Sigmoid colon (tissue), 7 donors: Measurements from ENCODE around the gene CCDC61. TPM values are rescaled to one million over a fixed set of nuclear protein-coding genes. Genes with fewer than 3 reads are reported as not detected.

Experiments
- DNase-seq: peaks from one replicate; pipeline ENCODE4 v3.0.0-alpha.2; 2019
- H3K27ac ChIP-seq, 4 donors: fragments of 200-600 bp; sonication (generic); one replicate each; pipeline ENCODE4 v1.5.1; 2016 to 2019; ENCODE audit warnings: mild to moderate bottlenecking in 1 of 4
- H3K27me3 ChIP-seq, 3 donors: fragments of 200-600 bp; sonication (generic); one replicate each; pipeline ENCODE4 v1.5.1; 2019; ENCODE audit warnings: mild to moderate bottlenecking in 1 of 3
- H3K36me3 ChIP-seq, 4 donors: fragments of 200-600 bp; sonication (generic); one replicate each; pipeline ENCODE4 v1.5.1; 2016 to 2019
- H3K4me1 ChIP-seq, 4 donors: fragments of 200-600 bp; sonication (generic); one replicate each; pipeline ENCODE4 v1.5.1; 2017 to 2019
- H3K4me3 ChIP-seq, 4 donors: fragments of 200-600 bp; sonication (generic); one replicate each; pipeline ENCODE4 v1.5.1; 2017 to 2019; ENCODE audit warnings: mild to moderate bottlenecking in 2 of 4, moderate library complexity in 1 of 4
- H3K9me3 ChIP-seq, 4 donors: fragments of 200-600 bp in 3 of 4; sonication (generic) in 3 of 4; one replicate each; pipeline versions ENCODE4 v1.5.1 to v1.6.1; 2013 to 2019
- EP300 ChIP-seq, 4 donors: sonication (generic); formaldehyde crosslinking; IDR thresholded peaks; one replicate each; pipeline ENCODE4 v1.6.1; 2017; ENCODE audit warnings: antibody characterized with exemption in 4 of 4
- POLR2A ChIP-seq, 2 donors: fragments of 450-650 bp; IDR thresholded peaks; one replicate each; pipeline ENCODE4 v1.6.1; 2016; ENCODE audit warnings: antibody characterized with exemption in 2 of 2, mild to moderate bottlenecking in 2 of 2, moderate library complexity in 2 of 2
- POLR2AphosphoS5 ChIP-seq, 4 donors: sonication (generic); formaldehyde crosslinking; IDR thresholded peaks; one replicate each; pipeline ENCODE4 v1.6.1; 2017; ENCODE audit warnings: antibody characterized with exemption in 4 of 4
- WGBS, 2 donors: extraction: QIAGEN DNeasy Blood & Tissue Kit; methylation state at CpG; one replicate each; pipeline ENCODE4 v1.1.7; 2013; 5-methylcytosine and 5-hydroxymethylcytosine counted together
- intact Hi-C: fragments of 100-400 bp; cut with DNase I; formaldehyde crosslinking; loops from one replicate; pipeline ENCODE4 v1.15.1; 2023
- polyA plus RNA-seq, 3 donors: library from polyadenylated mRNA; stranded (reverse); fragments of 200-250 nt; gene quantifications; one replicate each; pipeline ENCODE4 v1.2.3, GENCODE V29; 2013
- total RNA-seq, 4 donors: library from RNA; depleted of rRNA; stranded (reverse); fragments of >200 nt; gene quantifications; one replicate each; pipeline ENCODE4 v1.1.0, GENCODE V29; 2016
- TF ChIP-seq, protein P1 (sequence below), 4 experiments: fragments of 450-650 bp in 3 of 4; fragments of 200-600 bp in 1 of 4; IDR thresholded peaks; one replicate each; pipeline ENCODE4 v1.5.1; 2016 to 2019; ENCODE audit warnings: antibody characterized with exemption in 4 of 4, mild to moderate bottlenecking in 3 of 4, moderate library complexity in 2 of 4
- donor health status: healthy with polysubstance abuse.
- donor health status: Bipolar disorder and iron deficiency.
- donor health status: healthy.

CCDC61 gene
- total and polyA plus RNA-seq, 7 donors = 5.0 to 16.3 (median 10.6) TPM

- Histone ChIP-seq H3K4me1 (peaks cover 0 to 26% (median 22%) of the 10 kb centered on the region in 4 donors), H3K27ac (no peak overlapping the region), H3K36me3 (no peaks in the 10 kb centered on the region), H3K27me3 (peaks cover 32 to 47% (median 38%) of the 10 kb centered on the region in 3 donors), H3K4me3 (no peak overlapping the region), H3K9me3 (no peaks in the 10 kb centered on the region)
- WGBS, 2 donors = 92 to 93% methylated on average over 13 of the region's 13 CpGs
- DNase-seq = peak; percentile 52
- TF ChIP-seq, protein P1, sequence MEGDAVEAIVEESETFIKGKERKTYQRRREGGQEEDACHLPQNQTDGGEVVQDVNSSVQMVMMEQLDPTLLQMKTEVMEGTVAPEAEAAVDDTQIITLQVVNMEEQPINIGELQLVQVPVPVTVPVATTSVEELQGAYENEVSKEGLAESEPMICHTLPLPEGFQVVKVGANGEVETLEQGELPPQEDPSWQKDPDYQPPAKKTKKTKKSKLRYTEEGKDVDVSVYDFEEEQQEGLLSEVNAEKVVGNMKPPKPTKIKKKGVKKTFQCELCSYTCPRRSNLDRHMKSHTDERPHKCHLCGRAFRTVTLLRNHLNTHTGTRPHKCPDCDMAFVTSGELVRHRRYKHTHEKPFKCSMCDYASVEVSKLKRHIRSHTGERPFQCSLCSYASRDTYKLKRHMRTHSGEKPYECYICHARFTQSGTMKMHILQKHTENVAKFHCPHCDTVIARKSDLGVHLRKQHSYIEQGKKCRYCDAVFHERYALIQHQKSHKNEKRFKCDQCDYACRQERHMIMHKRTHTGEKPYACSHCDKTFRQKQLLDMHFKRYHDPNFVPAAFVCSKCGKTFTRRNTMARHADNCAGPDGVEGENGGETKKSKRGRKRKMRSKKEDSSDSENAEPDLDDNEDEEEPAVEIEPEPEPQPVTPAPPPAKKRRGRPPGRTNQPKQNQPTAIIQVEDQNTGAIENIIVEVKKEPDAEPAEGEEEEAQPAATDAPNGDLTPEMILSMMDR (IDR thresholded peaks at IDR 0.05) = no peak
- TF ChIP-seq POLR2AphosphoS5 (IDR thresholded peaks at IDR 0.05) = no peak
- no peak for TF ChIP-seq POLR2A (IDR thresholded peaks at IDR 0.05)
- TF ChIP-seq EP300 (IDR thresholded peaks at IDR 0.05) = no peak
- intact Hi-C loops = loop anchor here (5.0 kb wide), 1 partner anchor 157 kb away; the partner anchor contains the start of genes FOXA3 and SYMPK
Measured at GRCh38 chr19:46019270-46019669, 24.0 kb downstream of the CCDC61 start.

- DNase-seq = no peak
- peaks cover 17 to 47% (median 36%) of the 10 kb centered on the region in 3 donors for H3K27me3 ChIP-seq
- no peak overlapping the region for H3K27ac ChIP-seq
- intact Hi-C loops = no loop called here
- no peak overlapping the region for H3K4me3 ChIP-seq
- TF ChIP-seq POLR2AphosphoS5 (IDR thresholded peaks at IDR 0.05) (no peak), EP300 (IDR thresholded peaks at IDR 0.05) (no peak), POLR2A (IDR thresholded peaks at IDR 0.05) (no peak)
- TF ChIP-seq, protein P1 (IDR thresholded peaks at IDR 0.05) = no peak
- H3K4me1 ChIP-seq = peaks cover 0 to 12% (median 8%) of the 10 kb centered on the region in 4 donors
- WGBS, 2 donors = 85 to 91% methylated on average over 7 of the region's 7 CpGs
- H3K9me3 ChIP-seq = no peaks in the 10 kb centered on the region
- H3K36me3 ChIP-seq = no peaks in the 10 kb centered on the region
Measured at GRCh38 chr19:46020819-46021125, 25.5 kb downstream of the CCDC61 start.

- TF ChIP-seq POLR2A (IDR thresholded peaks at IDR 0.05) (no peak), POLR2AphosphoS5 (IDR thresholded peaks at IDR 0.05) (no peak), EP300 (IDR thresholded peaks at IDR 0.05) (no peak)
- TF ChIP-seq, protein P1 (IDR thresholded peaks at IDR 0.05) = no peak
- Histone ChIP-seq H3K4me3 (no peak overlapping the region), H3K36me3 (no peaks in the 10 kb centered on the region), H3K9me3 (no peaks in the 10 kb centered on the region), H3K4me1 (peaks cover 0 to 4% (median under 1%) of the 10 kb centered on the region in 4 donors), H3K27ac (no peak overlapping the region), H3K27me3 (peaks cover 11 to 47% (median 35%) of the 10 kb centered on the region in 3 donors)
- 16 to 62% methylated on average over 11 of the region's 11 CpGs for WGBS, 2 donors
- intact Hi-C loops = no loop called here
- DNase-seq = peak; percentile 42
Measured at GRCh38 chr19:46021531-46022041, 26.3 kb downstream of the CCDC61 start.

- no peak overlapping the region for H3K27ac ChIP-seq
- 13 to 52% methylated on average over 12 of the region's 12 CpGs for WGBS, 2 donors
- intact Hi-C loops = no loop called here
- no peak for DNase-seq
- TF ChIP-seq EP300 (IDR thresholded peaks at IDR 0.05) = no peak
- TF ChIP-seq POLR2A (IDR thresholded peaks at IDR 0.05) = no peak
- H3K27me3 ChIP-seq = peaks cover 11 to 50% (median 35%) of the 10 kb centered on the region in 3 donors
- no peak overlapping the region for H3K4me3 ChIP-seq
- peaks cover 0 to 2% (median 0%) of the 10 kb centered on the region in 4 donors for H3K4me1 ChIP-seq
- H3K36me3 ChIP-seq = no peaks in the 10 kb centered on the region
- H3K9me3 ChIP-seq = no peaks in the 10 kb centered on the region
Measured at GRCh38 chr19:46022061-46022430, 26.8 kb downstream of the CCDC61 start.

DNA sequence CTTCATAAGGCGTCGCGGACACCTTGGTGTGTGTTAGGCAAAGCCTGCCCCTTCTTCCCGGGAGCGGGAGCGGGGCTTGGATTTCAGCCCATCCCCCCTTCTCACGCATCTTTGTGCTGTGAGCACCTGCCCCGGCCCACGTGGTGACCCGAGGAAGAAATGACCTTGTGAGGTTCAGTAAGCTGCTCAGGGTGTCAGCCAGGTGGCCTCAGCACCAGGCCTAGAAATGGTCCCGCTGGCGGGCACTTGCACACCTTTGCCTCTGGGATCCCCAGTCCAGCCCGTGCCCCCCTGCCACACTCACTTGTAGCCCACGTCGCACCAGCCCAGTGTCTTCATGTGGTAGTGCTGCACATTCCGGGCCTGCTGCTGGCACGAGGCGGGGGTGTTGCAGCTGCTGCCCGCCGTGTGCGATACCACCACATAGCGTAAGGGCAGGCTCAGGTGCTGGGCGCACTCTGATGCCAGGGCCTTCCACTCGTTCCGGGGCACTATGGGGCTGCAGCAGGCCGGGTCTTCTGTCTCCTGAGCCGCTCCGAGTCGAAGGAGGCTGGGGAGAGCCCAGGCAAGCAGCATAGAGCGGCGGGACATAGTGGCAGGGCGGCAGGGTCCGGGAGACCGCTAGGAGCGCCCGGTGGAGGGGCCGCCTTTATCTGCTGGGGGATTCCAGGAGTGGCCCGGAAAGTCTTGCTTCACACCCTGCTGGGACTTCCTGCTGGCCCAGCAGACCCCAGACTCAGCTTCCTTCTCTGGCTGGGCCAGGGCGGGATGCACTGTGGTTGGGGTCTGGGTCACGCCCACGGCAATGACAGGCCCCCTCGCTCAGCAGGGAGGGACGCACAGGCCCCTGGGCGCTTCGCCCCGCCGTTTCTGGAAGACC, 27.4 kb downstream of the CCDC61 start, which contains the start of gene PGLYRP1:
PGLYRP1 (minus strand) TSS at position 623 of the 880 bp plus-strand sequence; CDS start at position 591, 32 bp downstream.
- WGBS, 2 donors = 24 to 37% methylated on average over 47 of the region's 47 CpGs
- intact Hi-C loops = no loop called here
- peak; percentile 65 for DNase-seq
- no peaks in the 10 kb centered on the region for H3K36me3 ChIP-seq
- peaks cover 11 to 55% (median 35%) of the 10 kb centered on the region in 3 donors for H3K27me3 ChIP-seq
- H3K4me3 ChIP-seq = no peak within 1 kb of the TSS
- no peaks in the 10 kb centered on the region for H3K9me3 ChIP-seq
- no peaks in the 10 kb centered on the region for H3K4me1 ChIP-seq
- TF ChIP-seq EP300 (IDR thresholded peaks at IDR 0.05) (no peak), POLR2A (IDR thresholded peaks at IDR 0.05) (no peak), POLR2AphosphoS5 (IDR thresholded peaks at IDR 0.05) (no peak)
- TF ChIP-seq, protein P1 (IDR thresholded peaks at IDR 0.05) = no peak
- H3K27ac ChIP-seq = no peak within 1 kb of the TSS
